HG03139 (cell line): ENCODE data around the gene GABRA5.
"Not testable (repeated sequence)": the region's sequence is repeated elsewhere in the genome, so short reads cannot be mapped to it uniquely, and the experiment has no call there.

Source experiments
- ATAC-seq: cut with Tn5 transposase; IDR thresholded peaks from one replicate; pipeline ENCODE4 v1.9.1; 2021; ENCODE audit not compliant: unreplicated experiment

GABRA5 gene

GRCh38 chr15:26866298-26867199 lies at the start of gene GABRA5:
TSS of gene GABRA5 (plus strand) at chr15:26867062. CDS start at chr15:26869249, 2,187 bp downstream.
- ATAC-seq, result no peak

GRCh38 chr15:26831191-26831590 lies 35.7 kb upstream of the GABRA5 start:
- not testable (repeated sequence) for ATAC-seq

DNA sequence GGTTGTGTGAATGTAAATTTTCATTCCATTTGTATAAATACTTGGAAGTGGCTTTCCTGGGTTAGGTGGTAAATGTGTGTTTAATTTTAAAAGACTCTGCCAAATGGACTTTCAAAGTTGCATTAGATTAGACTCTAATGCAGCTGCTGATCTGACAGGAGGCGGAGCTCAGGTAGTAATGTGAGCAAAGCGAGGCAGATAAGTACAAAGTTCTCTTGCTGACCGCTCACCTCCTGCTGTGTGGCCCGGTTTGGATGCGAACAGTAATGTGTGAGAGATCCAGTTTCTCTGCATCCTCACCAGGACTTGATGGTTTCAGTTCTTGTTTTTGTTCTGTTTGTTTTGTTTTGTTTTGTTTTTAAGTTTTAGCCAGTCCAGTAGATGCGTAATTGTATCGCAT lies 34.9 kb upstream of the GABRA5 start:
- ATAC-seq, result no peak

GRCh38 chr15:26838742-26839460 lies 28.0 kb upstream of the GABRA5 start:
- ATAC-seq, result no peak

- no peak for ATAC-seq
Observed at GRCh38 chr15:26841514-26841913, 25.3 kb upstream of the GABRA5 start.

DNA sequence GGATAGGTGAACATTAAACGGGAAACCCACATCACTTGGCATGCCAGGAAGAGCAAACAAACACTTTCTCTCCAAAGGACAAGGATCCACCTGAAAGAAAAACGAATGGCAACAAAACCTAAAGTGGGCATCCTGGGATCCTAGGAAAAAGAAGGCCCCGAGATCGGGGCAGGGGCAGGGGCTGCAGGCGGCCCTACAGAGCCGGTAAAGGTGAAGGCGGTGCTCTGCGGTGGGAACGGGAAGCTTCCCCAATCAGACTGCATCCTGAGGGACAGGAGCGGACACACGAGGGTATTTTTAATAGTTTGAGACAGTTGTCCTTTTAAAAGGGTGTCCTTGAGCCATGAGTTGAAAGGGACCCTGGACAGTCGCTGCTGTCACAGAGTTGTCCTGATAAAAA lies 24.9 kb upstream of the GABRA5 start:
- no peak for ATAC-seq

- no peak for ATAC-seq
Observed at GRCh38 chr15:26842391-26842790, 24.5 kb upstream of the GABRA5 start.

DNA sequence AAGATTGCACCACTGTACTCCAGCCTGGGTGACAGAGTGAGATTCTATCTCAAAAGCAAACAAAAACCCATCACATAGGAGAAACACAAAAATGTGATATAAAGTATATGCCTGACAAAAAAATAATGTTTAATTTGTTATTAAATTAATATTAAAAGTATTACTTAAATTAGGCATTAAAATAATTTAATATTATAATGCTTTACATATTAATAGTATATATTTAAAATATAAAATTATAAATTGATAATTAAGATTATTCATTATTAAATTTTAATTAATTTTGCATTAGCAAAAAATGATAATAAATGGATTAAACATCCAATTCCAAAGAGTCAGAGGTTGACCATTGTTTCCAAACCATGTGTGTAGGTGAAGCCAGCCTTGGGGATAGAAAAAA lies 22.0 kb upstream of the GABRA5 start:
- ATAC-seq, result no peak

GRCh38 chr15:26848498-26848897 lies 18.4 kb upstream of the GABRA5 start:
- no peak for ATAC-seq

DNA sequence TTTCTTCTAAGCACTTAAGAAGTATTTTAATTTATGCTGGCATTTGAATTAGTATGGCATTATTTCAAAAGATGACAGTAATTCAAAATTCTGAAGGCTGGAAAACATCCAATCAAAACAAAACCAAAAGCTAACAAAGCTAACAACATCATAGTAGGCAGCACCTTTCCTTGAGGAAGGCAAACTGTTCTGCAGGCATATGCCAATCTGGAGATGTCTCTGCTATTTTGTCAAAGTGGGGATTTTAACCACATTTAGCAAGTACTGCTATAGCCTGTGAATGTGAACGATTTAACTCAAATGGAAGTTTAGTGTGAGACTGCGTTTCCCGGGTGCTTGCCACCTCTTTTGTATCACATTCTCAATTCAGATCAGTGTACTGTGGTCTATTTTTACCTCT lies 16.7 kb upstream of the GABRA5 start:
- ATAC-seq, result no peak

DNA sequence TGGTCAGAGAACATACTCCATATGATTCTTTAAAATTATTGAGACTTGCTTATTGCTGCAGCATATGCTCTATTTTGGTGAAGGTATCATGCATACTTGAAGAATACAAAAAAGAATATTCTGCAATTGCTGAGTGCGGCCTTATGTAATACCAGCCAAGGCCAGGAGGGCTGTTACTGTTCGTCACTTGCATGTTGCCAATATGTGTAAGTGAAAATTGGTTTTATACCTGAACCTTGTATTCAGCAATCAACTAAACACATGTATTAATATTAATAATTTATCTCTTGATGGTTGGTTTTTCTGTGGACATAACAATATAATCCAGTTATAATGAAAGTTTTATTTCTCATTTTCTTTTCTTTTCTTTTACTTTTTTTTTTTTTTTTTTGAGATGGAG lies 13.9 kb upstream of the GABRA5 start:
- ATAC-seq, result no peak

DNA sequence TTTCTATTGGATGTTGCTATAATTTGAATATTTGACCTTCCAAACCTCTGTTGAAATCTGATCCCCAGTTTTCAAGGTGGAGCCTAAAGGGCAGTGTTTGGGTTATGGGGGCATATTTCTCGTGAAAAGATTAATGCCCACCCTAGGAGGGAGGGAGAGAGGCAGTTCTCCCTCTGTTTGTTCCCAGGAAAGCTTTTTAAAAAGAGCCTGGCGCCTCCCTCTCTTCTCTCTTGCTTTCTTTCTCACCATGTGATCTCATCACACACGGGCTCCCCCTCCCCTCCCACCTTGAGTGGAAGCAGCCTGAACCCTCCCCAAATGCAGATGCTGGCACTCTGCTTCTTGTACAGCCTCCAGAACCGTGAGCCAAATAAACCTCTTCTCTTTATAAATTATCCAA lies 12.4 kb upstream of the GABRA5 start:
- ATAC-seq, result no peak

DNA sequence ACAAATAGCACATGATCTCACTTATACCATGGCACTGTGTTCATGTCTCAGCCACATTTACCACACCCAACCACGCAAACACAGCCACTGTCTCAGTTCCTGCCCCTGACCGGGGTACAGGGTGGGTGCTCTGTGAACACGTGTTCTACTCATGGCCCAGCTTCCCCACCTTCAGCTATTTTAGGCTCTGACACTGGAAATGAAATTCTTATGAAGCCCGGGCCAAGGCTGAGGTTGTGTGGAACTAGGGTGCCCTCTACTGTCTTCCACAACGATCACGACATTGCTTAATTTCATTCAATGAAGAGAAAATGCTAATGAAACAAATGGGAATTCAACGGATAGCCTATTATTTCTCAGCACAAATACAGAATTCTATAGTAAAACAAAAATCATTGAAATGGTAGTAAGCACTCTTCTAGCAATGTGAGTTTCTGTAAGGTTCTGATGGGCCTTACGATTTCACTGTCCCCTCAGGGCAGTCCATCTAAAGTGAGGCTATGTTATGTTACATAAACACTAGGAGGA lies 2.1 kb upstream of the GABRA5 start:
- ATAC-seq, result no peak

- ATAC-seq, result no peak
Observed at GRCh38 chr15:26867200-26868007, 542 bp downstream of the GABRA5 start.

GRCh38 chr15:26868029-26868685 lies 1.3 kb downstream of the GABRA5 start:
- no peak for ATAC-seq

GRCh38 chr15:26869628-26870027 lies 2.8 kb downstream of the GABRA5 start:
- no peak for ATAC-seq

DNA sequence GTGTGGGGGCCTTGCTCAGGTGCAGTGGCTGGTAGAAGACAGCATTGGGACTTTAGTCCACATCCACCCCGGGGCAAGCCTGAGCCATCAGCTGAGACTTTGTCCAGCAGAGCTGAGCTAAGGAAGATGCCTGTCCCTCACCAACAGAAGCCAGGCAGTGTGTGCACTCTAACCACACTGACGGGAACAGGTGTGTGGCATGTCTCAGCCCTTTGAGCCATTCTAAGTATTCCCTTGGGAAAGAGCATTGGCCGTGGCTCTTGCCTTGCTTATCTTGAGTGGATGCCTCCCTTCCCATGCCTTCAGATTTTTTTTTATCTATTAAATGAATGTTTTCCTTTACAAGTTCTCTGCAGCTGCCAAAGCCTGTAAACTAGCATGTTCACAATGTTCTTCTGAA lies 3.5 kb downstream of the GABRA5 start:
- no peak for ATAC-seq

- no peak for ATAC-seq
Observed at GRCh38 chr15:26872206-26872605, 5.3 kb downstream of the GABRA5 start.

GRCh38 chr15:26873846-26874245 lies 7.0 kb downstream of the GABRA5 start:
- ATAC-seq, result no peak

DNA sequence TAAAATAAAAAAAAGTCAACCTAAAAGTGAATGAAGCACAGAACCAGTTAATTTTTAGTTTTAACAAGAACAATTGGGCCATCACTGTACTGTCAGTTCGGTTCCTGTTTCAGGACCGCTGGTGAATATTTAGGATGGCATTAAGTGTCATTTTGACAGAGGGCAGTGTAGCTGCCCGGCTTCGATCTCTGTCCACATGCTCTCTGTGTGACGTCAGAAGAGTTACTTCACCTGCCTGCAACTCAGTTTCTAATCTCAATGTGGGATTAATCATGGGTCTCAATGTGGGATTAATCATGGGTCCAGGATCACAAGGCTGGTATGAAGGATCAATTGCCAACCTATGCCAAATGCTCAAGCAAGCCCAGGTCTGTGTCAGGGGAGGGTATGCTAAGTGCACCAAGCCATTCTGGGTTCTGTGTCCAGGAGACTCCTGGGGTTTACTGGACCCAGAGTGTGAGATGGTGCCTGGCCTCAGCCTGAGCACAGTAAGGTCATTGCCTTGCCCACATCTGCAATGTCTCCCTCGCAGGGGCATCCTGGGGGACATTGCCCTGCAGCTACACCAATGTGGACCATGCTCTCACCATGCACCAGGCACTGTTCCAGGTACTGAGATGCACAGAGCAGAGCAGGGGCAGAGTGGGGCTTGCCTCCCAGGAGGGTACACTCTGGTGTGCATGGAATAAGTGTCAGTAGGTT lies 8.1 kb downstream of the GABRA5 start:
- ATAC-seq, result no peak
